Fibroblast of pulmonary artery (primary cell): ENCODE measurements around the gene MEGF11.

Experiments
- DNase-seq: peaks from one replicate; pipeline ENCODE4 v3.0.0-alpha.2; 2010; ENCODE audit warnings: low read depth
- H3K4me3 ChIP-seq: replicated peaks from 2 replicates; pipeline ENCODE4 v1.5.1; 2011; ENCODE audit warnings: low read depth, mild to moderate bottlenecking, control low read depth, low read length, moderate library complexity
- TF ChIP-seq, protein P1 (sequence below): IDR thresholded peaks from 2 replicates; pipeline ENCODE4 v1.5.1; 2011; ENCODE audit warnings: mild to moderate bottlenecking, control low read depth, low read length, inconsistent platforms; ENCODE audit errors: missing control alignments

Gene MEGF11

GRCh38 chr15:65893060-65893459, 360.5 kb downstream of the MEGF11 start:
- TF ChIP-seq, protein P1, sequence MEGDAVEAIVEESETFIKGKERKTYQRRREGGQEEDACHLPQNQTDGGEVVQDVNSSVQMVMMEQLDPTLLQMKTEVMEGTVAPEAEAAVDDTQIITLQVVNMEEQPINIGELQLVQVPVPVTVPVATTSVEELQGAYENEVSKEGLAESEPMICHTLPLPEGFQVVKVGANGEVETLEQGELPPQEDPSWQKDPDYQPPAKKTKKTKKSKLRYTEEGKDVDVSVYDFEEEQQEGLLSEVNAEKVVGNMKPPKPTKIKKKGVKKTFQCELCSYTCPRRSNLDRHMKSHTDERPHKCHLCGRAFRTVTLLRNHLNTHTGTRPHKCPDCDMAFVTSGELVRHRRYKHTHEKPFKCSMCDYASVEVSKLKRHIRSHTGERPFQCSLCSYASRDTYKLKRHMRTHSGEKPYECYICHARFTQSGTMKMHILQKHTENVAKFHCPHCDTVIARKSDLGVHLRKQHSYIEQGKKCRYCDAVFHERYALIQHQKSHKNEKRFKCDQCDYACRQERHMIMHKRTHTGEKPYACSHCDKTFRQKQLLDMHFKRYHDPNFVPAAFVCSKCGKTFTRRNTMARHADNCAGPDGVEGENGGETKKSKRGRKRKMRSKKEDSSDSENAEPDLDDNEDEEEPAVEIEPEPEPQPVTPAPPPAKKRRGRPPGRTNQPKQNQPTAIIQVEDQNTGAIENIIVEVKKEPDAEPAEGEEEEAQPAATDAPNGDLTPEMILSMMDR = no peak
- no peak overlapping the region for H3K4me3 ChIP-seq
- no peak for DNase-seq

DNA sequence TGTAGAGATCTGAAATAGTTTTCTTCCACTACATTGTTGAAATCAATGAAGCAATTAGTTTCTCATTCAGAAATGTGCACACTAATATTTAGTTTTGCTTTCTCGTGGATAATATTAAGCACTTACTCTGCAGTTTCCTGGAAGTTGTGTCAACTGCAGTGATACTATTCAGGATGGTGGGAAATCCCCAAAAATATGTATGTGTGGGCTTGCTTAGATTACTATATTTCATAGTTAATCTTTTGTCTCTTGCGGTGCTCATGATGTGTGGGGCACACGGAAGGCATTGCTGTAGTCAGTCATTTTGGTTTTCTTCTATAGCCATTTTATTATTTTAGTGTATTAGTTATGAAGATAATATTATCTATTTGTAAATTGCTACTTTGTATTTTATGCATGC, 364.6 kb downstream of the MEGF11 start:
- DNase-seq = no peak
- TF ChIP-seq, protein P1 = no peak
- H3K4me3 ChIP-seq = no peak overlapping the region

DNA sequence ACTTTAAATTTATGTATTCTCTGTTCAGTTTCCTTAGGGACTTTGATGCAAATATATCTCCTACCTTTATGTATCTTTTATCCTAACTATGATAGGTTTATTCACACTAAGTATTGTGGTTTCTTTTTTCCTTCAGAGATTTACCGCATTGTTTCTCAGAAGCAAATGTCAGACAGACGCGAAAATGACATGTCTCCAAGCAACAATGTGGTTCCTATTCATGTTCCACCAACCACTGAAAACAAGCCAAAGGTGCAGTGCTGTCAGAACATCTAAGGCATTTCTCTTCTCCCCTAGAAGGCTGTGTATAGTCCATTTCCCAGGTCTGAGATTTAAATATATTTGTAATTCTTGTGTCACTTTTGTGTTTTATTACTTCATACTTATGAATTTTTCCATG, 366.0 kb downstream of the MEGF11 start:
- H3K4me3 ChIP-seq = no peak overlapping the region
- TF ChIP-seq, protein P1 = no peak
- DNase-seq = no peak

- TF ChIP-seq, protein P1 = no peak
Measured at GRCh38 chr15:65885668-65886218, 367.8 kb downstream of the MEGF11 start.

DNA sequence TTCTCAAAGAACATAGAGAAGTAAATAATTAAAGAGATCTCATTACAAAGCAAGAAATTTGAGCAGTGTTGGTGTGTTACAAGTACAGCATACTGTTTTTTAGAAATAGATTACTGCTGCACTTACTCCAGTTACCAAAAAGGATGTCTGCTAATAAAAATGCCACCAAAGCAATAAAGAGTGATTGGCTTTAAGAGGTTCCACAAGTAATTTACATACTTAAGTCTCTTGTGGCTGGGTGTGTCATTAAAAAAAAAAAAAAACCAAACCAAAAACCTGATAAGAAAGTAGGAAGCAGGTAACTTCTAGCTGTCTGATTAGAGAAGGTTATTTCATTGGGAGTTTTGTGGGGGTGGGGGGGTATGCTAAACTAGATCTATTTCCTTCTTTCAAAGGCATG, 369.0 kb downstream of the MEGF11 start:
- no peak for DNase-seq
- H3K4me3 ChIP-seq = no peak overlapping the region
- TF ChIP-seq, protein P1 = no peak

More at GRCh38 chr15:65885668-65886218, 367.8 kb downstream of the MEGF11 start:
- no peak overlapping the region for H3K4me3 ChIP-seq
- DNase-seq = no peak

DNA sequence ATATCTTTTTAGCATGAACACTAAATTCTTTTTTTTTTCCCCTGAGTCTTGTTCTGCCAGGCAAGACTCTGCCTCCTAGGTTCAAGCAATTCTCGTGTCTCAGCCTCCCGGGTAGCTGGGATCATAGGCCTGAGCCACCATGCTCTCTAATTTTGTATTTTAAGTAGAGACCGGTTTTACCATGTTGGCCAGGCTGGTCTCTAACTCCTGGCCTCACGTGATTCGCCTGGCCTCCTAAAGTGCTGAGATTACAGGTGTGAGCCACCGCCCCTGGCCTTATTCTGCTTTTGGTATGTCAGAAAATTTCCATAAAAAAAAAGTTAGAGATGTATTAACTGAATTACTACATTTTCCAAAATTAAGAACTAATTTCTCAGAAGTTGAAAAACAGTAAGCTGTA, 370.0 kb downstream of the MEGF11 start:
- DNase-seq = no peak
- TF ChIP-seq, protein P1 = no peak
- H3K4me3 ChIP-seq = no peak overlapping the region

DNA sequence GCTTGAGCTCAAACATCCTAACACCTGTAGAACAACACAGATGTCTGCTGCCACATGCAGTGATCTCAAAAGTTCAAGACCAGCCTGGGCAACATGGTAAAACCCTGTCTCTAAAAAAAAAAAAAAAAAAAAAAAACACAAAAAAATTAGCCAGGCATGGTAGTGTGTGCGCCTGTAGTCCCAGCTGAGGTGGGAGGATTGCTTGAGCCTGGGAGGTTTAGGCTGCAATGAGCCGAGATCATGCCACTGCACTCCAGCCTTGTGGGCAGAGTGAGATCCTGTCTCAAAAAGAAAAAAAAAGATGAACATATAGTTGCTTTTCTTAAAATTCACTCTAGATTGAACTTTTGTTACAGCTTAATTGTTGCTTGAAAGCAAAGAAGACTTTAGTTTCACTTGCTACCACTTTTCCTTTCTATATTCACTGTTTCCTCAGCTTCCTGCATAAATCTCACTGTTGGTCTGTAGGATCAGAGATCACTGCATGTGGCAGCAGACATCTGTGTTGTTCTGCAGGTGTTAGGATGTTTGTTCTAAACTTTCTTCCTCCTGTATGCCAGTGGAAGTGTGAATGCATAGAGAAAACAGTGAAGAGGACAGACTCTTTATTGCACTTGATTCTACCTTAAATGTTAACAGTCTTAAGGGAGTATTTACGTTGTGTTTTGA, 371.6 kb downstream of the MEGF11 start:
- TF ChIP-seq, protein P1 = no peak
- no peak for DNase-seq
- H3K4me3 ChIP-seq = no peak overlapping the region
